Measurements from ENCODE around the gene EIF3B.
A peak's percentile ranks its signal among the peaks of the same experiment; 100 is the strongest.

EIF3B gene

GRCh38 chr7:2402687-2403013 is 48.0 kb downstream of the EIF3B start:
- peak overlapping the region; percentile 78; the same call in 1 of the 2 replicates for H3K27ac ChIP-seq
- no peak for TF ChIP-seq CTCF (conservative IDR thresholded peaks at IDR 0.05)

- no peak for TF ChIP-seq CTCF (conservative IDR thresholded peaks at IDR 0.05)
- H3K27ac ChIP-seq, result peak within 1 kb of the TSS; percentile 78
Observed at GRCh38 chr7:2403014-2403717, 48.5 kb downstream of the EIF3B start, which contains the start of gene CHST12. Gene CHST12 (plus strand): TSS chr7:2403611. CDS start chr7:2432640, 29,029 bp downstream.

- peak overlapping the region; percentile 78 for H3K27ac ChIP-seq
- no peak for TF ChIP-seq CTCF (conservative IDR thresholded peaks at IDR 0.05)
Observed at GRCh38 chr7:2403718-2404648, 49.4 kb downstream of the EIF3B start.

DNA sequence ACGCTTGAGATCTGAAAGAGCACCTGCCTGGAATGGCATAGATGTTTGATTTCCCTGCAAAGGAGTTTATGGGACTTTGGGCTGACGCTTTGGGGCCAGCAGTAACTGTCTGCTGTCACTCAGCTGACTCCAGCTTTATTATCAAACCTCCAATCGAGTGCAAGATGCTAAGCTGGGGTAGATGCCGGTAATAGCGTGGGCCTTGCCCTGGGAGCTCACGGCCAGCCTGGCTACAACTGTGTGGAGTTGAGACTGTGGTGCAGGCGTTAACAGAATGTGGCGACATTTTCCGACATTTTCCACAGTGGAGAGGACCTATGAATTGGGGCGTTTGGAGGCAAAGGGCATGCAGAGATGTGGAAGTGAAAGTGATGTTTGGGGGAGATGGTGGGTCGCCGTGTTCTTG is 50.1 kb downstream of the EIF3B start:
- peak overlapping the region; percentile 78; the same call in 1 of the 2 replicates for H3K27ac ChIP-seq
- no peak for TF ChIP-seq CTCF (conservative IDR thresholded peaks at IDR 0.05)

DNA sequence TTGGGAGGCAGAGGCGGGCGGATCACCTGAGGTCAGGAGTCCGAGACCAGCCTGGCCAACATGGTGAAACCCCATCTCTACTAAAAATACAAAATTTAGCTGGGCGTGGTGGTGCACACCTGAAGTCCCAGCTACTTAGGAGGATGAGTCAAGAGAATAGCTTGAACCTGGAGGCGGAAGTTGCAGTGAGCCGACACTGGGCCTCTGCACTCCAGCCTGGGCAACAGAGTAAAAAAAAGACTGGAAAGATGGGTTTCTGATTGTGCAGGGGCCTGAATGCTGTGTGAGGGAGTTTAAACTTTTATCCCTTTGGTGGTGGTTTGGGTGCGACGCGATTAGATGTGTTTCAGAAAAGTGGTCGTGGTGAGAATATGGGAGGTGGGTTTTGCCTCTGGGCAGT is 50.6 kb downstream of the EIF3B start:
- no peak for TF ChIP-seq CTCF (conservative IDR thresholded peaks at IDR 0.05)
- H3K27ac ChIP-seq, result no peak overlapping the region

DNA sequence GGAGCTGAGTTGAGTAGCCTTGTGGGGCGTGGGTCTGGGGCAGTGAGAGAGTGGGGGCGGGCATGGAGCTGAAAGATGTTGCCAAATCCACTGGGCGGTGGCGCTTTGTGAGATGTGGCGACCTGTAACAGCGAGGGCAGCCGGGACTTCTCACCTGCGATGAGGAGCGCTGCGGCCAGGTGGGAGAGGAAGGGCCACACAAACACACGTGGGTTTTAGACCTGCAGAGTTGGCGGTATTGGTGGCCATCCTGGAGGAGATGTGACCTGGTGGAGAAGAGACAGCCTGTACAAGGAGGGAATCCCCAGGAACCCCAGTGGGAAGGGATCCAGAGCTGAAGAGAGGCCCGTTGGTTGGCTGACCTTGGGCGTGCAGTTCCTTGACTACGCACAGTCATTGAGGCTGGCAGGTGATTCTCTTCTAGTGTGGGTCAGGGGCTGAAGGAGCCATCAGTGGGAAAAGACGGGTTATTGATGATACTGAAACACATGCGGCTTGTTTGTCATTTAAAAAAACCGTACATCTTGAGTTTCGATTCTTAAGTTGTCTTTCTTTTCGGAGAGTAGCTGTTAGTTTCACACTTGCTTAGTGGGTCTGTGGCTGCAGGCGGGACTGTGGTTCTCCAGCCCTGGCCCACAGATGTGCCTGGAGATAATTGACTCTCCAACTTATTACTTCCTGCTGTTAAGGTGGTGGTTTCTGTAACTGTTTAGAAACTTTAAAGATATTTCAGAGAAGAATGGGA is 51.1 kb downstream of the EIF3B start:
- no peak overlapping the region for H3K27ac ChIP-seq
- TF ChIP-seq CTCF (conservative IDR thresholded peaks at IDR 0.05), result no peak
